ENCODE data around the gene PSMG3. TPM values are rescaled to one million over a fixed set of nuclear protein-coding genes. Genes with fewer than 3 reads are reported as not detected.
A peak's percentile ranks its signal among the peaks of the same experiment; 100 is the strongest.

The PSMG3 gene
- total RNA-seq, 1 donor from 2014 or later, result 11.8 TPM

- DNase-seq, result peak; percentile 19
- intact Hi-C loops (cut with micrococcal nuclease), result no loop called here
- ATAC-seq, result no peak
These were observed 8.5 kb downstream of the PSMG3 start for GRCh38 chr7:1561036-1561940.

- peak; percentile 14 for DNase-seq
- intact Hi-C loops (cut with micrococcal nuclease), result no loop called here
These were observed 9.2 kb downstream of the PSMG3 start for GRCh38 chr7:1560620-1561031.

DNA sequence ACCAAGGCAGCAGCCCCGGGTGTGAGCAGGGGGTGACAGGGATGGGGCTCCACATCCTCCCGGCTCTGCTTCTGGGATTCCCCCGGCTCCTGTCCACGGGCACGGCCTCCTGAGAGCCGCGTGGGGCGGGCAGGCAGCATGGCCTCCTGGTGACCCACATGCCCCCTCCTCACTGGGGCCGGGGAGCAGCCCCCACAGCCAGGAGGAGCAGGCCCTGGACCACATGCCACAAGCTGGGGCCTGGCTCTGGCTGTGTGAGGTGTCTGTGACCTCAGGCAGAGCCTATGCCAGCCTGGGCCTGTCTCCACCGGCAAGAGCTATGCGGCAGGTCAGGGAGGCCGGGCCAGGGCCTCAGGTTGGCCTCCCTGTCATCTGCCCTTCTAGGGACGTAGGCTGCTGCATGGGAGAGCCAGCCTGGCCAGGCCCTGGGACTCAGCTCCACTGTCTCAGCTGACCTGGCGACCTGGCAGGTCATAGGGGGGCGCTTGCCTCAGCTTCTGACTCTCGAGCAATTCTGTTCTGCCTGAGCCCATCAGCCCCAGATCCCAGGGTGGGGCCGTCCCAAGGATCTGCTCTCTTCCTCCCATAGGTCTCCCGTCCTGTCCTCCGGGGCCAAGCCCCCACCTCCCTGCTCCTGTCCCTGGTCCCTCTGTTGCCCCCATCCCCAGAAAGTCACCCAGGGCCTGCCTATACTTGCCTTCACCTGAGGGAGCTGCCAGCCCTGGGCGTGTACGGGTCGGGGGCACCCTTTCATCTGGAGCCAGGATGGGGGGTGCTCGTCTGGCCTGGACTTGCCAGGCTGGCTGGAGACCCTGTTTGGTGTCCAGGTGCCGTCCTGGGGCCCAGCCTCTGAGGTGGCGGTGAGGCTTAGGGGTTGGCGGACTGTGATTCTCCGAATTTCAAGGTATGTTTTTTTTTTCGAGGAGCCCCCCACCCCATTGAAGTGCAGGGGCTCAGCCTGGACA lies 9.9 kb downstream of the PSMG3 start:
- ATAC-seq (no peak), DNase-seq (peak; percentile 28)
- intact Hi-C loops (cut with micrococcal nuclease), result no loop called here

More at GRCh38 chr7:1560620-1561031, 9.2 kb downstream of the PSMG3 start:
- ATAC-seq, result no peak

- intact Hi-C loops (cut with micrococcal nuclease), result no loop called here
- ATAC-seq, result no peak
- DNase-seq, result peak; percentile 35
These were observed 10.8 kb downstream of the PSMG3 start for GRCh38 chr7:1558841-1559625.

DNA sequence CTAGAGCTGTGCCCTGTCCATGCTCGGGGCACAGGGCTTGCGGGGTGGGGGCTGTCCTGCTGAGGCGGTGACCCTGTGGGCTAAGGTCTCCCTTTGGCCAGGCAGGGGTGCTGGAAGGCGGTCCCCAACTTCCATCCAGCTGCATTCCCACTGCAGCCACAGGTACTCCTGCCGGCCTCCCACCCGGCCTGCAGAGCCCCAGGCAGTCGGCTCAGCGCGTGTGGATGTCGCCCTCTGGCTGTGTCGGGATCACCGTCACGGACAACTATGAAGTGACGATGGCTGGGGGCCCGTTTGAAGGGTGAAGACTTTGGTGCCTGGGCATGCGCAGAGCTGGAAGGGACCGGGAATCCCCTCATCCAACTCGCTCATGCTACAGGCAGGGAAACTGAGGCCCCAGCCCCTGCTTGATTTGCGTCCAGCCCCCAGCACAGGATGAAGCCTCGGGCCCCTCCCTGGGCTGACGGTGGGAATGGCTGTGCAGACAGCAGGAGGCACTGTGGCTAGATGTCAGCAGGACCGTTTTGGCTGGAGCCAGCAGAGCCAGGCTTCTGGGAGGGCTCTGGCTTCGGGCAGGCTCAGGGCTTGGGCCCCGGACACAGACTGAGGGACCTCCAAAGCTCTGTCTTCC lies 11.5 kb downstream of the PSMG3 start:
- peak; percentile 77 for ATAC-seq
- intact Hi-C loops (cut with micrococcal nuclease), result no loop called here
- peak; percentile 83 for DNase-seq

DNA sequence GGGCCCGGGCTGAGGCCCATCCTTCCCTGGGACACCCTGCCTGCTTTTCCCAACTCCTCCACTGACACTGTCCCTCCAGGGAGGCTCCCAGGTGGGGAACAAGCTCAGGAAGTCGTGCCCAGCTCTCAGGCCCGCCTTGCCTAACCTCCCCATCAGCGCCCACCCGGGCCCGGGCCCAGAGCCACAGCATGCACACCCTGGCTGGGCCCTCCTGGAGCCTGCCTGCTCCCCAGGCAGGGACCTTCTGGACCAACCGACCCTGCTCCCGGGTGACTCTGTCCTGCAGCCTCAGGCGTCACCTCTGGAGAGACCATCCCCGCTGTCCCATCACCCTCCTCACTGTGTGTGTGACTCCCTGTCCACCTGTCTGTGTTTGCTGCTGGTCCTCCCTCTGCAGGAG lies 12.1 kb downstream of the PSMG3 start:
- DNase-seq, result peak; percentile 20
- ATAC-seq, result no peak
- intact Hi-C loops (cut with micrococcal nuclease), result no loop called here

DNA sequence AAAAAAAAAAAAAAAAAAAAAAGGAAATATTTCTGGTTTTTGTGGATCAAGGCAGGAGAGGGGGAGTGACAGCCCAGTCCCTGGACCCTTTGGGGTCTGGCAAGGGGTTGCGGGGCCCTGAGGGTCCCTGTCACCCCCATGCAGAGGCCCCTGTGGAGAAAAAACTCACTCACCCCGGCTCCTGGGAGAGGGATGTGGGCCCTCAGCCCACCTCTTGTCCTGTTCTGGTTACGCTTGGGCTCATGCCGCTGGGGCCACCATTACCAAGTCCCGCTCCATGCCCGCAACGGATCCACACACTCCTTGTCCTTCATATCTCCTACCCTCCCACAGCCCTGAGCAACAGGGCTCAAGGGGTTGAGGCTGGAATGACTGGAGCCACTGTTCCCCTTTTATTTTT lies 12.8 kb downstream of the PSMG3 start:
- ATAC-seq, result no peak
- DNase-seq, result peak; percentile 18
- intact Hi-C loops (cut with micrococcal nuclease), result no loop called here

DNA sequence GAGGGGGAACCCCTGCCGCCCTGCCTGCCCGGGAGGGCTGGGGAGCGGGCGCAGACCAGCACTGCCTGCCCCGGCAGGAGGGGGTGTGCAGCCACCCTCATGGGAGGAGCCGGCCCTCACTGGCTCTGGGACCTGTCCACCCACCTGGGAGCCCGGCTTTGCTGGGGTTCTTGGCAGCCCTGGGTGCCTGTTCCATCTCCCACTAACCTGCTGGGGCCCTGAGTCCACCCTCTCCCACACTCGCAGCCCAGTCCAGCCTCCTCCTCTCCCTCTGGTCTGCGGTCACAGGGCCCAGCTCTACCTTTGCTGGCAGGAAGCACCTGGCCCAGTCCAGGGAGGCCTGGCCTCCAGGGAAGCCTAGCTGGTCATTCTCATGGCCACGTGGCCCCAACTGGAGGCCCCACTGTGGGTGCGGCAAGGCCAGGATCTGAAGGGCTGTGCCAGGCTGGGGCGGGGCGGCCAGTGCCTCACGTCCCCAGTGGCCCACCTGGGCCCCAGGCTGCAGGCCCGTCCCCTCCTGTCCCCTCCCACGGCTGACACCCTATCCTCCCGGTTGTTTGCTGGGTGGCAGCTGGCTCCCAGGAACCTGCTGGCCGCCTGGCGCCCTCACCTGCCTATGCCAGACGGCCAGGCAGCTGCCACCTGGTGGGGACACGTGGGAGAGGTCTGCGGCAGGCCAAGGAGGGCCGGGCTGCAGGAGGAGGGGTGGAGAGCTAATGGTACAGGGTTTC lies 13.9 kb downstream of the PSMG3 start, which contains the start of gene TMEM184A:
Gene TMEM184A (minus strand): TSS at position 393 of the 731 bp plus-strand sequence. CDS start 721 bp downstream, outside the sequence.
- intact Hi-C loops (cut with micrococcal nuclease), result no loop called here
- ATAC-seq, result peak; percentile 68
- peak; percentile 78 for DNase-seq

DNA sequence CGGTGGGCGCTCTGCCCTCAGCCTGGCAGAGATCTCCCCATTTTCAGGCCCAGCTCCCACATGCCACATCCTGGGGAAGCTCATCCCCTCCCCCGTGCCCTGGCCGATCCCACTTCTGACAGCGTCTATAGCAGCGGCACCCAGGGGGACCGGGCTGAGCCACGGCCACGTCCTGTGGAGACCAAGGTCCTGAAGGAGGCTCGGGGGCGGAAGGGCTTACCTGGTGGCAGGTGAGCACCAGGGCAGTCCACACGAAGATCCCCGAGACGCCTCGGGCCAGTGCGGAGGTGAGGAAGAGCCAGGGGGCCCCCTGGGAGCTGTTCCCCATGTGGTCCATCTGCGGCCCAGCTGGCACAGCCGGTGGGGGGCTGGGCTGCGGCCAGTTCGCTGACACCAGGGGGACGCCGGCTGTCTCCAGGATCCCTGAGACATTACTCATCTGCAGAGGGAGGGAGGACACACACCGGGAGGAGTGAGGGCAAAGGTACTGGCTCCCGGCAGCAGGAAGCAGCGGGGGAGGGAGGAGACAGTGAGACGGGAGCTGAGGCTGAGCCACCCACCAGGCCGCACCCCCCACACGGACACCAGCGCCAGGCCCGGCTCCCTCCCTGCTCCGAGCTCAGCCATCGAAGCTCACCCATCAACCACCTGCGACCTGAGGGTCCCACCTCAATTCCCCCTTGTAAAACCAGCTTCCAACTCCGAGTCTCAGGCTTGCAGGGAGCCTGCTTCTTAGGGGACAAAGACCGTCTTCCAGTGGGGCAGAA lies 14.6 kb downstream of the PSMG3 start:
- intact Hi-C loops (cut with micrococcal nuclease), result no loop called here
- ATAC-seq (peak; percentile 3), DNase-seq (peak; percentile 31)

GRCh38 chr7:1554333-1555045 lies 15.3 kb downstream of the PSMG3 start:
- DNase-seq, result peak; percentile 19
- ATAC-seq, result no peak
- intact Hi-C loops (cut with micrococcal nuclease), result no loop called here

- intact Hi-C loops (cut with micrococcal nuclease), result no loop called here
- no peak for ATAC-seq
These were observed 16.2 kb downstream of the PSMG3 start for GRCh38 chr7:1553512-1554210.

GRCh38 chr7:1552200-1552599 lies 17.6 kb downstream of the PSMG3 start:
- ATAC-seq (no peak), DNase-seq (no peak)
- intact Hi-C loops (cut with micrococcal nuclease), result no loop called here

More at GRCh38 chr7:1553512-1554210, 16.2 kb downstream of the PSMG3 start:
- DNase-seq, result peak; percentile 25

- DNase-seq (peak; percentile 17), ATAC-seq (no peak)
- intact Hi-C loops (cut with micrococcal nuclease), result no loop called here
These were observed 19.0 kb downstream of the PSMG3 start for GRCh38 chr7:1550846-1551155.

- intact Hi-C loops (cut with micrococcal nuclease), result no loop called here
- DNase-seq, result peak; percentile 26
- ATAC-seq, result no peak
These were observed 19.6 kb downstream of the PSMG3 start for GRCh38 chr7:1550005-1550845.

DNA sequence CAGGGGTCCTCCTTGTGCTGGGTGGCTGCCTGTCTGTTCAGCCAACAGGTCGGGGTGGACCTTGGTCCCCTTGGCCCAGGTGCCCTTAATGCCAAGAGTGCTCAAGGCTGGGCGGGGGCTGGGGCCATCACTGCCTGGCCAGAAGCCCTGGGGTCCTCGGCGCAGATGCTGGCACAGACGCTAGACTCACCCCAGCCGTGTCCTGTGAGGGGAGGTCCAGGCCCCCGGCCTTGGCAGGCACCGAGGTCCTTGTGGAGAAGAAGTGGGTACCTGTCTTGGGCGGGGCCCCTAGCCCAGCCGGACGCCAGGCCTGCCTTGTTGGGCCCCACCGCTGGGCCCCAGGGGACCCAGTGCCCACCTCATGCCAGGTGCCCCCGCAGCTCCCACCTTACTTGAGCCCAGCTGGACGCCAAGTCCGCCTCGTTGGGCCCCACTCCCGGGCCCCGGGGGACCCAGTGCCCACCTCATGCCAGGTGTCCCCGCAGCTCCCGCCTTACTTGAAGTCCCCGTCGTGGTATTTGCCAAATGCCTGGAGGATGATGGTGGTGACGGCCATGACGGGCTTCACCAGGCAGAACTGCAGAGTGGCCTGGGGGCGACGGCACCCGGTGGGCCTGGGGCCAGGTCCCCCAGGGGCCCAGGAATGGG lies 20.4 kb downstream of the PSMG3 start:
- peak; percentile 25 for DNase-seq
- ATAC-seq, result no peak
- intact Hi-C loops (cut with micrococcal nuclease), result no loop called here

All from left ventricle myocardium superior (tissue), 1 donor.